NCI-H2196 treated with DMSO at 0.1 percent for 48 hours (cell line): ENCODE measurements around the gene APP.

Experiments used
- DNase-seq: peaks from one replicate; lab custom pipeline; 2025; ENCODE audit not compliant: unreplicated experiment; lab: John Stamatoyannopoulos, UW

The APP gene

GRCh38 chr21:25842925-25843324 is 327.6 kb downstream of the APP start:
- no peak for DNase-seq

GRCh38 chr21:25838809-25839208 is 331.8 kb downstream of the APP start:
- no peak for DNase-seq

GRCh38 chr21:25837533-25838265 is 332.9 kb downstream of the APP start:
- no peak for DNase-seq

GRCh38 chr21:25836396-25836795 is 334.2 kb downstream of the APP start:
- no peak for DNase-seq

GRCh38 chr21:25834381-25834780 is 336.2 kb downstream of the APP start:
- no peak for DNase-seq

GRCh38 chr21:25831300-25831960 is 339.1 kb downstream of the APP start:
- DNase-seq = no peak
